ENCODE results near the gene PKDCC. TPM values are rescaled to one million over a fixed set of nuclear protein-coding genes. Genes with fewer than 3 reads are reported as not detected.

PKDCC gene
- total RNA-seq, 6 experiments from 2014 or later = 8.2 to 20.9 (median 12.3) TPM

DNA sequence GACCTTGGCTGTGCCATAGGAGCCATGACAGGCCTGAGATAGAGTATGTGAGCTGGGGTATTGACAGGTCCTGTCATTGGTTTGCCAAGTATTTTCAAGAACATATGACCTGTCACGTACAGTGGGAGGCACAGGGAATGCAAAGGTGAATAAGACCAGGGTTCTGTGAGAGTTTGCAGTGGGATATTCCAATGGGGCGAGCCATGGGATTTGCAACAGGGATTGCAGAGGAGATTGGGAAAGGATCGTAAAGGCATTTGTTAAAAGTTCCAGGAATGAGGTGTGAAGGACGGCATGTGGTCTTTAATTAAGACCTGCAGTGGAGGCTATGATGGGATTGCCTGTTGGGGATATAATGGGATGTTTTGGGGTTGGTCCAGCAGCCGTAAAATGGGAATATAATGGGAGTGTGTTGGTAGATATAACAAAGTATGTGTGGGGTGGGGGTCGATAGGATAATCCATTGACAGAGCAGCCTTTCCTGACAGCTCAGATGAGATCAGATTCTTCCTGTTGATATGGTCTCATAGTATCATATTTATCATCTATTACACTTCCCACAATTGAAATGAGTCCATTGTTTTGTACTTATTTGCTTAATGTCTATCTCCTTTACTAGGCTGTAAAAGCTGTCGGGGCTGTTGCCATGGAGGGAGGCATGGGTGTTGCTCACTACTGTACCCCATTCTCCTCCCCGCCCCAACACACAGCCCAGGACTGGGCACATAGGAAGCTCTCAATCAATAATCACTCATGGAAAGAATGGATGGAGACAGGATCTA lies 38.1 kb downstream of the PKDCC start:
- Histone ChIP-seq H3K4me3 (no peak overlapping the region), H3K4me1 (no peaks in the 10 kb centered on the region), H3K27me3 (no peaks in the 10 kb centered on the region), H3K27ac (no peak overlapping the region), H3K9me3 (no peaks in the 10 kb centered on the region), H3K36me3 (no peaks in the 10 kb centered on the region)
- DNase-seq = no peak
- ATAC-seq = peak in 1 of 4 donors; percentile 9
- 54% methylated on average over 7 of the region's 8 CpGs for WGBS (ENCODE audit: insufficient coverage, low coverage, low lambda C conversion rate, missing lambda C conversion rate)
- TF ChIP-seq, protein P1, sequence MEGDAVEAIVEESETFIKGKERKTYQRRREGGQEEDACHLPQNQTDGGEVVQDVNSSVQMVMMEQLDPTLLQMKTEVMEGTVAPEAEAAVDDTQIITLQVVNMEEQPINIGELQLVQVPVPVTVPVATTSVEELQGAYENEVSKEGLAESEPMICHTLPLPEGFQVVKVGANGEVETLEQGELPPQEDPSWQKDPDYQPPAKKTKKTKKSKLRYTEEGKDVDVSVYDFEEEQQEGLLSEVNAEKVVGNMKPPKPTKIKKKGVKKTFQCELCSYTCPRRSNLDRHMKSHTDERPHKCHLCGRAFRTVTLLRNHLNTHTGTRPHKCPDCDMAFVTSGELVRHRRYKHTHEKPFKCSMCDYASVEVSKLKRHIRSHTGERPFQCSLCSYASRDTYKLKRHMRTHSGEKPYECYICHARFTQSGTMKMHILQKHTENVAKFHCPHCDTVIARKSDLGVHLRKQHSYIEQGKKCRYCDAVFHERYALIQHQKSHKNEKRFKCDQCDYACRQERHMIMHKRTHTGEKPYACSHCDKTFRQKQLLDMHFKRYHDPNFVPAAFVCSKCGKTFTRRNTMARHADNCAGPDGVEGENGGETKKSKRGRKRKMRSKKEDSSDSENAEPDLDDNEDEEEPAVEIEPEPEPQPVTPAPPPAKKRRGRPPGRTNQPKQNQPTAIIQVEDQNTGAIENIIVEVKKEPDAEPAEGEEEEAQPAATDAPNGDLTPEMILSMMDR (IDR thresholded peaks at IDR 0.05) = no peak
- intact Hi-C loops (cut with DNase I) = loop anchor here (5.0 kb wide), 2 partner anchors 214 to 219 kb away; no protein-coding TSS in a partner anchor

DNA sequence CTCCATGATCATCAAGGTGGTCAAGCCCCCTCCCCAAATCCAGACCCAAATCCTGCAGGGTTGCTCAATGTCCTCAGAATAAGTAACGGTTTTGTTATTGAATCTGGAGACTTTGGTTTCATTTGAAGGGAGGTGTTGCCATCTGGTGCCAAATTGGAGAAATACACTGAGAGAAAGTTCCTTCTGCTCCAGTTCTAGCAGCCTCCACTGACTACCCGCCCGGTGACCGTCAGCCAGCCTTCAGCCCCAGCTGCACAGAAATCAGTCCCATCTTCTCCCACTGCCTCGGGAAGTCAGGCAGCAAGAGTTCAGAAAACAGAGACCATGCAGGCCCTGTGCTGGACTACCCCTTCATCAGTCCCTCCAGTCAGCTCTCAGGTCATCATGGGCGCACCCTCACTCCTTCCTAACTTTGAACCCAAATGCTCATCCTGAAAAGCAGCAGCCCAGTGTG lies 38.7 kb downstream of the PKDCC start:
- ATAC-seq = peak; percentile 79 to 85 (median 82)
- peaks cover 0 to 3% (median 0%) of the 10 kb centered on the region in 4 donors for H3K4me1 ChIP-seq
- no peaks in the 10 kb centered on the region for H3K36me3 ChIP-seq
- intact Hi-C loops (cut with DNase I) = loop anchor here (5.0 kb wide), 2 partner anchors 214 to 219 kb away; no protein-coding TSS in a partner anchor
- H3K9me3 ChIP-seq = no peaks in the 10 kb centered on the region
- TF ChIP-seq, protein P1 (IDR thresholded peaks at IDR 0.05) = peak; percentile 71 to 91 (median 74)
- TF ChIP-seq POLR2A (IDR thresholded peaks at IDR 0.05) = no peak
- 15% methylated on average over 6 of the region's 6 CpGs for WGBS (ENCODE audit: insufficient coverage, low coverage, low lambda C conversion rate, missing lambda C conversion rate)
- H3K27ac ChIP-seq = no peak overlapping the region
- DNase-seq = no peak
- no peak overlapping the region for H3K4me3 ChIP-seq
- no peaks in the 10 kb centered on the region for H3K27me3 ChIP-seq

DNA sequence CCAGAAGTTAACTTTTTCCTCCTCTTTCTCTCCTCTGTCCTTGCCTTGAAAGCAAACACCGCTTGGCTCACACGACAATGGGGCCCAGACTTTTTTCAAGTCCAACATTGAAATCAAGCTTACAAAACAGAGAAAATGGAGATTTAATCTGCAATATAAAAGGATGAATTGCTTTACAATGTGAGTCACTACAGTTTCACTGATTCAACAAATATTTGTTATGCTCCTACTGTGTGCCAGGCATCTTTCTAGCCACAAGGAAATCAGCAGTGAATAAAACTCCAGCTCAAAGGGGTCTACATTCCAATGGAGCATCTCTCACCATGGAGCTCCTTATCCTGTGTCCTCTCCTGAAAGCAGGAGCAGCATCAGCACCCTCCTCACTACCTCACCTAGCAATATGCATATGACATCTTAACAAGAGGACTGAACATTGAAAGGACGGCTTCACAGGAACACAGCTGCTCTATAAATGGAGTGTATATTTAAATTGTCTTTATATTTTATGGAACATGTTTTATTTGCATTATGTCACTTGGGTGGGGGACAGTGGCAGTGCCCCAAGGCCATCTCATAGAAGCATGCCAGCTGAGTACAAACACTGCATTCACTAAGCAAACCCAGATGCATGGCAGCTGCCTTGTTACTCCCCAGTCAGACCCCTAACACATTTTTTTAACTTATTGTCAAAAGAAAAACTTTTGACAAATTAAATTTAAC lies 39.5 kb downstream of the PKDCC start:
- intact Hi-C loops (cut with DNase I) = loop anchor here (5.0 kb wide), 2 partner anchors 215 to 220 kb away; no protein-coding TSS in a partner anchor
- Histone ChIP-seq H3K9me3 (no peaks in the 10 kb centered on the region), H3K36me3 (no peaks in the 10 kb centered on the region), H3K4me1 (peaks cover 0 to 10% (median 3%) of the 10 kb centered on the region in 4 donors), H3K27me3 (no peaks in the 10 kb centered on the region), H3K4me3 (no peak overlapping the region), H3K27ac (no peak overlapping the region)
- ATAC-seq (no peak), DNase-seq (no peak)
- WGBS (ENCODE audit: insufficient coverage, low coverage, low lambda C conversion rate, missing lambda C conversion rate) = 79% methylated on average over 3 of the region's 3 CpGs
- no peak for TF ChIP-seq POLR2A (IDR thresholded peaks at IDR 0.05)
- TF ChIP-seq, protein P1 (IDR thresholded peaks at IDR 0.05) = no peak

DNA sequence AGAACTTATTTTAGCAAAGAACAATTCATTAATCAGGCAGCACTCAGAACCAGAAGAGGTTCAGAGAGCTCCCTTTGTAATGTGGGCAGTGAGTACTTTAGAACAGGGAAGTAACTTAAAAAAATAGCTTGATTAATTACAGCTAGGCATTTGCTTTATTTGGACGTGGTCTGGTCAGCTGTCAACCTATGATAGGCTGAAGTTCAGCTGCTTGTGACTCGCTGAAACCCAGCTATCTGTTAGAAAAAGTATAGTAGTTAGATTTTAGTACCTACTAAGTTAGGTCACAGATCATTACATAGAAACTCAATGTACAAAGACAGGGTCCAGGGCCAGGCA lies 40.0 kb downstream of the PKDCC start:
- TF ChIP-seq, protein P1 (IDR thresholded peaks at IDR 0.05) = no peak
- no peak for TF ChIP-seq POLR2A (IDR thresholded peaks at IDR 0.05)
- WGBS (ENCODE audit: insufficient coverage, low coverage, low lambda C conversion rate, missing lambda C conversion rate) = 32% methylated on average over 2 of the region's 2 CpGs
- Histone ChIP-seq H3K27ac (no peak overlapping the region), H3K27me3 (no peaks in the 10 kb centered on the region), H3K4me1 (peaks cover 0 to 10% (median 5%) of the 10 kb centered on the region in 4 donors), H3K4me3 (no peak overlapping the region), H3K36me3 (no peaks in the 10 kb centered on the region), H3K9me3 (no peaks in the 10 kb centered on the region)
- intact Hi-C loops (cut with DNase I) = loop anchor here (5.0 kb wide), 2 partner anchors 216 to 221 kb away; no protein-coding TSS in a partner anchor
- DNase-seq = no peak
- peak in 1 of 4 donors; percentile 29 for ATAC-seq

All from right lobe of liver (tissue), 6 donors.